GM13977 (cell line): Measurements from ENCODE around the gene B4GALT6.

Experiments used
- DNase-seq: peaks from one replicate; pipeline ENCODE4 v3.0.0; 2012; ENCODE audit warnings: low spot score
- CTCF ChIP-seq: IDR thresholded peaks from 2 replicates; pipeline ENCODE4 v1.5.1; 2012; ENCODE audit warnings: mild to moderate bottlenecking, control low read depth; ENCODE audit not compliant: insufficient read depth; ENCODE audit errors: extremely low read depth, missing control alignments
- in situ Hi-C: fragments of 300-500 bp; cut with MboI; formaldehyde crosslinking; loops from one replicate; pipeline ENCODE4 v1.12.0; 2022; ENCODE audit warnings: low sequenced_read_pairs, low pct_unique_long_range_greater_than_20kb, mixed read lengths, inconsistent platforms; ENCODE audit not compliant: unreplicated experiment

Gene B4GALT6

DNA sequence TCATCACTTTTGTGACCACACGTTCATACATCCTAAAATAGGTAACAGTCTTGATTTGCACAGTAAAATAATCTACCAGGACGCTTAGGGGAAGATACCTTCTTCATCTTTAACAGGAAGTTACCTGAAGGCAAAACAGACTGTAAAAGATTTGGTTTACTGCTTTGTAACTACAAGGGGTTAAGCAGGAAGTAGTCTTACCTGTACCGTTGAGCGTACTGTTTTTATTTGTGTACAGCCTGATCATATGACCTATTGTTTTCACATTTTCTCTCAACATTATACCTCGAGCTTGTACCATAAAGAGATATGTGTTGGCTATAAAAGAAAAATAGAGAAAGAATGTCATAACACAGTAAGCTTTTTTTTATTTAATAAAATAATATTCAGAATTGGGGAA, 18.3 kb downstream of the B4GALT6 start:
- DNase-seq: no peak
- no peak for TF ChIP-seq CTCF
- in situ Hi-C loops: no loop called here

DNA sequence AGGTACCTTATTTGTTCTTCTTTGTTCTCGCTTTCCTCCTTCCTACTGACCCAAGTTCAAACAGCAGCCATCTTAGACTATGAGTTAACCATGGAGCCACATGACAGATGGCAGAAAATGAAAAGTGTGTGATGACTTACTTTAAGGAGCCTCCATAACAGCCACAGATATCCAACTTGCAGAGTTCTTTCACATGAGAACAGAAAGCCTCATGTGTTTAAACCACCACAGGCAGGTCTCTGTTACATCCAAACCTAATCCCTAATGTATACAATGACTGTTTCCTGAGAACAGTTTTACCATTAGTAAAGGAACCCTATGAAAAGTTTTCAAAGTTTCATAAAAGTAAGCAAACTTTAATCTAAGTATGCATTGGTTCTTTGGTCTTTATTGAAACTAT, 20.3 kb downstream of the B4GALT6 start:
- TF ChIP-seq CTCF: no peak
- DNase-seq: no peak
- in situ Hi-C loops: no loop called here

GRCh38 chr18:31661965-31662364, 22.4 kb downstream of the B4GALT6 start:
- no peak for DNase-seq
- TF ChIP-seq CTCF: no peak
- in situ Hi-C loops: no loop called here

DNA sequence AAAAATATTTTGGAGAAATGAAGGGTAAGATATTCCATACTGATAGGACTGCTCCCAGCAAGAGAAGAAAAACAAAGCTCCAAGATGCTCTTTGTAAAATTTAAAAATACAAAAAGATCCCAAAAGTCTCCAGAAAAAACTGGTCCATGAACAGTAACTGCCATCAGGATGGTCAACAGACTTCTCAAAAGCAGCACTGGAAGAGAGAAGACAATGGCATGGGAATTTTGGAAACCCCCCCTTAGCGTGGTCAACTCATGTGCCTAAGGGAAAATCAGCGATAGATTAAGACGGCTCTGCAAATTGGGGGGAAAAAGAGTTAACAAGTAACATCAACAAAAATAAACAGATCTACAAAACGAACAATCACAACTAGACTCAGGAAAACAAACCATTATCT, 23.6 kb downstream of the B4GALT6 start:
- TF ChIP-seq CTCF: no peak
- in situ Hi-C loops: no loop called here
- no peak for DNase-seq

DNA sequence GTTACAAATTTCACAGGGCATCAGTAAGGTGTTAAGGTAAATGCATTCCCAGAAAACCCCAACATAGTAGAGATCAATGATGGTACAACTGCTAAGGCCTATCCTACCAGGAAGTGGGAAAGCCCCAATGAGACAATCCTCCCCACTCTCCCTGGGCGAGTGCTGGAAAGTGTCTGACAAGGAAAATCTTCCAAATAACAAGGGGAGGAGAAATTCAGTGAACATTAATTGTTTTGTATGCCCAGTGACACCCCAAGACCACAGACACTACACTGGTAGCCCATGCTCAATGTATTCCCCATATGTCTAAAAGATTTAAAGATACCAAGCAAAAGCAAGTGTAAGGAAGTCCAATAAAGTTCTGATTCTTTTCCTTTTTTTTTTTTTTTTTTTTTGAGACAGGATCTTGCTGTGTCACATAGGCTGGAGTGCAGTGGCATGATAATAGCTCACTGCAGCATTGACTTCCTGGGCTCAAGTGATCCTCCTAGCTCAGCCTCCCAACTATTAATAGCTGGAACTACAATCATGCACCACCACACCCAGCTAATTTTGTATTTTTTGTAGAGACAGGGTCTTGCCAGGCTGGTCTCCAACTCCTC, 24.7 kb downstream of the B4GALT6 start:
- in situ Hi-C loops: no loop called here
- DNase-seq: no peak
- TF ChIP-seq CTCF: no peak

GRCh38 chr18:31658670-31659575, 25.5 kb downstream of the B4GALT6 start:
- no peak for TF ChIP-seq CTCF
- in situ Hi-C loops: no loop called here
- peak; percentile 55 for DNase-seq
